H9 (cell line): ENCODE data around the gene LASP1. TPM values are rescaled to one million over a fixed set of nuclear protein-coding genes. Genes with fewer than 3 reads are reported as not detected.

ENCODE experiments used
- DNase-seq: peaks from one replicate; pipeline ENCODE4 v3.0.0-alpha.2; 2017
- H2AFZ ChIP-seq: one replicate; pipeline ENCODE4 v1.6.1; 2013; ENCODE audit warnings: mild to moderate bottlenecking, low read length, control low read depth, moderate library complexity
- H2AK5ac ChIP-seq: 2 replicates; pipeline ENCODE4 v1.6.1; 2013; ENCODE audit warnings: low read length, control low read depth, mixed read lengths; ENCODE audit not compliant: insufficient read length
- H2BK120ac ChIP-seq: one replicate; pipeline ENCODE4 v1.6.1; 2013; ENCODE audit warnings: low read depth, mild to moderate bottlenecking, low read length, control low read depth, inconsistent platforms; ENCODE audit not compliant: poor library complexity, severe bottlenecking
- H2BK12ac ChIP-seq: 2 replicates; pipeline ENCODE4 v1.6.1; 2013; ENCODE audit warnings: low read length, control low read depth, mixed read lengths, low read depth; ENCODE audit not compliant: insufficient read length
- H2BK15ac ChIP-seq: 2 replicates; pipeline ENCODE4 v1.6.1; 2013; ENCODE audit warnings: low read depth, low read length, control low read depth
- H2BK20ac ChIP-seq: one replicate; pipeline ENCODE4 v1.6.1; 2013; ENCODE audit warnings: low read depth, mild to moderate bottlenecking, low read length, control low read depth, inconsistent platforms; ENCODE audit not compliant: poor library complexity, severe bottlenecking
- H2BK5ac ChIP-seq: 2 replicates; pipeline ENCODE4 v1.6.1; 2013; ENCODE audit warnings: low read length, control low read depth, mixed read lengths; ENCODE audit not compliant: insufficient read length
- H3K14ac ChIP-seq: 2 replicates; pipeline ENCODE4 v1.6.1; 2013; ENCODE audit warnings: low read length, control low read depth; ENCODE audit not compliant: insufficient read depth
- H3K18ac ChIP-seq: 2 replicates; pipeline ENCODE4 v1.6.1; 2013; ENCODE audit warnings: low read depth, mild to moderate bottlenecking, mixed read lengths, low read length, control low read depth; ENCODE audit not compliant: insufficient read length
- H3K23ac ChIP-seq: 2 replicates; pipeline ENCODE4 v1.6.1; 2013; ENCODE audit warnings: low read length, control low read depth, mixed read lengths, low read depth; ENCODE audit not compliant: insufficient read length
- H3K23me2 ChIP-seq: 2 replicates; pipeline ENCODE4 v1.6.1; 2013; ENCODE audit warnings: low read depth, mild to moderate bottlenecking, mixed read lengths, low read length, control low read depth; ENCODE audit not compliant: insufficient read length, poor library complexity, severe bottlenecking
- H3K27ac ChIP-seq: 2 replicates; pipeline ENCODE4 v1.5.1; 2013; ENCODE audit warnings: low read length, control low read depth, mixed read lengths, low read depth; ENCODE audit not compliant: insufficient read length
- H3K27me3 ChIP-seq: 2 replicates; pipeline ENCODE4 v1.6.1; 2013; ENCODE audit warnings: low read length, control low read depth, inconsistent platforms; ENCODE audit not compliant: insufficient read depth
- H3K4ac ChIP-seq: 2 replicates; pipeline ENCODE4 v1.6.1; 2013; ENCODE audit warnings: low read depth, mild to moderate bottlenecking, control low read depth, inconsistent platforms, low read length, moderate library complexity
- H3K4me1 ChIP-seq: 2 replicates; pipeline ENCODE4 v1.6.1; 2013; ENCODE audit warnings: low read length, control low read depth, inconsistent platforms; ENCODE audit not compliant: insufficient read depth
- H3K4me2 ChIP-seq: 2 replicates; pipeline ENCODE4 v1.6.1; 2013; ENCODE audit warnings: low read length, control low read depth, mixed read lengths; ENCODE audit not compliant: insufficient read length, insufficient read depth
- H3K56ac ChIP-seq: 2 replicates; pipeline ENCODE4 v1.6.1; 2013; ENCODE audit warnings: low read depth, mild to moderate bottlenecking, mixed read lengths, low read length, control low read depth; ENCODE audit not compliant: insufficient read length
- H3K79me1 ChIP-seq: 2 replicates; pipeline ENCODE4 v1.6.1; 2013; ENCODE audit warnings: low read depth, mild to moderate bottlenecking, moderate library complexity, low read length, control low read depth, inconsistent platforms; ENCODE audit not compliant: insufficient read depth, poor library complexity, severe bottlenecking
- H3K79me2 ChIP-seq: 2 replicates; pipeline ENCODE4 v1.6.1; 2013; ENCODE audit warnings: low read length, control low read depth, inconsistent platforms; ENCODE audit not compliant: insufficient read depth
- H3K9ac ChIP-seq: 2 replicates; pipeline ENCODE4 v1.6.1; 2013; ENCODE audit warnings: low read length, control low read depth, mixed read lengths; ENCODE audit not compliant: insufficient read length; ENCODE audit errors: extremely low read depth
- H3K9me3 ChIP-seq: one replicate; pipeline ENCODE4 v1.6.1; 2013; ENCODE audit warnings: low read depth, low read length, inconsistent platforms; ENCODE audit not compliant: control insufficient read depth
- H3T11ph ChIP-seq: one replicate; pipeline ENCODE4 v1.6.1; 2013; ENCODE audit warnings: mild to moderate bottlenecking, low read length, control low read depth, inconsistent platforms
- H4K20me1 ChIP-seq: one replicate; pipeline ENCODE4 v1.6.1; 2013; ENCODE audit not compliant: control insufficient read depth, insufficient read length, insufficient read depth
- H4K5ac ChIP-seq: 2 replicates; pipeline ENCODE4 v1.6.1; 2013; ENCODE audit warnings: low read depth, mild to moderate bottlenecking, mixed read lengths, low read length, control low read depth; ENCODE audit not compliant: insufficient read length
- H4K8ac ChIP-seq: replicated peaks from 2 replicates; pipeline ENCODE4 v1.6.1; 2013; ENCODE audit warnings: low read length, control low read depth, mixed read lengths, low read depth; ENCODE audit not compliant: insufficient read length
- H4K91ac ChIP-seq: 2 replicates; pipeline ENCODE4 v1.6.1; 2013; ENCODE audit warnings: low read depth, mild to moderate bottlenecking, moderate library complexity, mixed read lengths, low read length, control low read depth; ENCODE audit not compliant: insufficient read length
- H3K27ac Mint-ChIP-seq, 3 experiments: 2 replicates in 2 of 3; 3 replicates in 1 of 3; pipeline ENCODE4 v1.8.0; 2020 to 2021; ENCODE audit warnings: mixed read lengths in 3 of 3, mild to moderate bottlenecking in 1 of 3, moderate library complexity in 1 of 3
- H3K27me3 Mint-ChIP-seq: 2 replicates; pipeline ENCODE4 v1.8.0; 2021; ENCODE audit warnings: low read depth, mild to moderate bottlenecking, moderate library complexity, mixed read lengths
- H3K36me3 Mint-ChIP-seq, 3 experiments: 2 replicates in 2 of 3; 3 replicates in 1 of 3; pipeline ENCODE4 v1.8.0; 2020 to 2021; ENCODE audit warnings: low read depth in 3 of 3, mixed read lengths in 3 of 3; ENCODE audit not compliant: insufficient read depth in 1 of 3
- H3K4me1 Mint-ChIP-seq, 2 experiments: 2 replicates each; pipeline ENCODE4 v1.8.0; 2020; ENCODE audit warnings: mixed read lengths in 2 of 2
- H3K4me3 Mint-ChIP-seq, 2 experiments: 2 replicates in 1 of 2; 3 replicates in 1 of 2; pipeline ENCODE4 v1.8.0; 2020 to 2021; ENCODE audit warnings: mild to moderate bottlenecking in 2 of 2, mixed read lengths in 2 of 2, moderate library complexity in 1 of 2
- H3K9me3 Mint-ChIP-seq, 2 experiments: 2 replicates in 1 of 2; 3 replicates in 1 of 2; pipeline ENCODE4 v1.8.0; 2020; ENCODE audit warnings: mild to moderate bottlenecking in 2 of 2, mixed read lengths in 2 of 2, moderate library complexity in 1 of 2
- WGBS: extraction: QIAGEN DNeasy Blood & Tissue Kit; methylation state at CpG from one replicate; pipeline ENCODE4 v1.1.7; 2013; ENCODE audit warnings: missing lambda C conversion rate, low lambda C conversion rate, mixed read lengths; ENCODE audit not compliant: insufficient read length; ENCODE audit errors: extremely low coverage; 5-methylcytosine and 5-hydroxymethylcytosine counted together
- total RNA-seq: library from RNA; stranded (reverse); gene quantifications from 2 replicates; pipeline ENCODE4 v1.2.1, GENCODE V29; 2021
- TF ChIP-seq, protein P1 (sequence below): fragments of 200-600 bp; sonication (generic); conservative IDR thresholded peaks from 3 replicates; pipeline ENCODE4 v1.8.0; 2021; ENCODE audit warnings: antibody characterized with exemption, mild to moderate bottlenecking

LASP1 gene
- total RNA-seq, 1 experiment from 2014 or later: 121 TPM

DNA sequence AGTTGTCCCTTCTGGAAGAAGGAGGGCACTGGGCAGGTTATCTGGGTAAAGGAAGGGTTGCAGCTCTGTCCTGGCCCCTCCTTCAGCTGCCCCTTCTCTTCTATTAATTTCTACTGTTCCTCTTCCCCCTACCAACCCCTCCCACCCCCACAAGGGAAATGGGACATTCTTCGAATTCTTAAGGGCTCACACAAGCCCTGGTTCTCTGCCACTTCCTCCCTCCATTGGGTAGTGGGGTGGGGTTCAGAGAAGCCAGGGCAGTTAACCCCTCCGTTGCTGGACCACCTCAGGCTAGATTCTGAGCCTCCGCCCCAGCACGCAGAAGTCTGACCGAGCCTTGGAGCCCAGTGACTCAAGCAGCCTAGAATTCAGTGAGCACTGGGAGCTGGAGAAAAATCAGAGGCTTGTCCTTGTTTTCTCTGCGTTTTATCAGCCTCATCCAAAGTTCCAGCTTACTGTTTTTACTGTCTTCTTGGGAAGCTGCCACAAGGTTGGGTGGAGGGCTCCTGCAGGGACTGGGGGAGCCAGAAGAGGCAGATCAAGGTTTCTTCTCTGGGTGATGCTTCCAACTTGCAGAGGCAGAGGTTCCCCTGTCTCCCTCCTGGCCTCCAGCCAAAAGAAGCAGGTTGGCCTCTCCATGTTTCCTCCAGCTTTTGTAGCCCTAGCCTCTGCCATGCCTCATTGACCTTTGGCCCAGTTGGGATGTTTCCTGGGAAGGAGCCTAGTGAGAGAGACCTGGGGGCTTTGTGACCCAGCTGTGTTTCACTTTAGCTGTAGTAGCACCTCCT, 10.2 kb downstream of the LASP1 start:
- peaks cover 0 to 3% of the 10 kb centered on the region in 2 experiments; a peak in 1 of 5 replicates for H3K9me3 Mint-ChIP-seq
- H3K4me1 Mint-ChIP-seq: peaks cover 77 to 85% of the 10 kb centered on the region in 2 experiments
- H3K27me3 ChIP-seq: no peaks in the 10 kb centered on the region
- H3K27ac ChIP-seq: peak overlapping the region; percentile 70
- H3K4me3 Mint-ChIP-seq: peak overlapping the region; percentile 27 to 69
- H3K4me2 ChIP-seq: peak overlapping the region; percentile 46
- peaks cover 3% of the 10 kb centered on the region for H3K79me1 ChIP-seq
- H3K18ac ChIP-seq: peak overlapping the region; percentile 7
- no peak overlapping the region for H2BK15ac ChIP-seq
- H2BK20ac ChIP-seq: no peak overlapping the region
- H3K56ac ChIP-seq: no peak overlapping the region
- TF ChIP-seq, protein P1, sequence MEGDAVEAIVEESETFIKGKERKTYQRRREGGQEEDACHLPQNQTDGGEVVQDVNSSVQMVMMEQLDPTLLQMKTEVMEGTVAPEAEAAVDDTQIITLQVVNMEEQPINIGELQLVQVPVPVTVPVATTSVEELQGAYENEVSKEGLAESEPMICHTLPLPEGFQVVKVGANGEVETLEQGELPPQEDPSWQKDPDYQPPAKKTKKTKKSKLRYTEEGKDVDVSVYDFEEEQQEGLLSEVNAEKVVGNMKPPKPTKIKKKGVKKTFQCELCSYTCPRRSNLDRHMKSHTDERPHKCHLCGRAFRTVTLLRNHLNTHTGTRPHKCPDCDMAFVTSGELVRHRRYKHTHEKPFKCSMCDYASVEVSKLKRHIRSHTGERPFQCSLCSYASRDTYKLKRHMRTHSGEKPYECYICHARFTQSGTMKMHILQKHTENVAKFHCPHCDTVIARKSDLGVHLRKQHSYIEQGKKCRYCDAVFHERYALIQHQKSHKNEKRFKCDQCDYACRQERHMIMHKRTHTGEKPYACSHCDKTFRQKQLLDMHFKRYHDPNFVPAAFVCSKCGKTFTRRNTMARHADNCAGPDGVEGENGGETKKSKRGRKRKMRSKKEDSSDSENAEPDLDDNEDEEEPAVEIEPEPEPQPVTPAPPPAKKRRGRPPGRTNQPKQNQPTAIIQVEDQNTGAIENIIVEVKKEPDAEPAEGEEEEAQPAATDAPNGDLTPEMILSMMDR: no peak
- H4K20me1 ChIP-seq: no peaks in the 10 kb centered on the region
- H3K36me3 Mint-ChIP-seq: peaks cover 11 to 46% (median 20%) of the 10 kb centered on the region in 3 experiments; a peak in 5 of 7 replicates
- no peak overlapping the region for H4K8ac ChIP-seq
- H3K9ac ChIP-seq: no peak overlapping the region
- no peak overlapping the region for H2BK12ac ChIP-seq
- H4K5ac ChIP-seq: no peak overlapping the region
- no peak overlapping the region for H2AFZ ChIP-seq
- H4K91ac ChIP-seq: no peak overlapping the region
- no peak overlapping the region for H3T11ph ChIP-seq
- peaks cover 16% of the 10 kb centered on the region; the same call in 1 of the 2 replicates for H3K4me1 ChIP-seq
- H2AK5ac ChIP-seq: no peak overlapping the region
- no peak overlapping the region for H3K23ac ChIP-seq
- no peak overlapping the region for H2BK120ac ChIP-seq
- H3K79me2 ChIP-seq: peaks cover 4% of the 10 kb centered on the region; the same call in 1 of the 2 replicates
- DNase-seq: peak; percentile 96
- no peak overlapping the region for H2BK5ac ChIP-seq
- no peaks in the 10 kb centered on the region for H3K9me3 ChIP-seq
- peak overlapping the region; percentile 56; the same call in 1 of the 2 replicates for H3K14ac ChIP-seq
- H3K23me2 ChIP-seq: no peaks in the 10 kb centered on the region
- WGBS: no CpG with 5 or more reads among the region's 6 CpGs
- H3K27me3 Mint-ChIP-seq: no peaks in the 10 kb centered on the region
- H3K4ac ChIP-seq: no peak overlapping the region
- H3K27ac Mint-ChIP-seq: peak overlapping the region; percentile 94 to 99 (median 98)
